ENCODE data around the gene SDC4.

Gene SDC4

GRCh38 chr20:45293041-45294002 lies 54.9 kb downstream of the SDC4 start:
- no peak for FAIRE-seq

- no peak for FAIRE-seq
These were observed 55.9 kb downstream of the SDC4 start for GRCh38 chr20:45292343-45292742.

DNA sequence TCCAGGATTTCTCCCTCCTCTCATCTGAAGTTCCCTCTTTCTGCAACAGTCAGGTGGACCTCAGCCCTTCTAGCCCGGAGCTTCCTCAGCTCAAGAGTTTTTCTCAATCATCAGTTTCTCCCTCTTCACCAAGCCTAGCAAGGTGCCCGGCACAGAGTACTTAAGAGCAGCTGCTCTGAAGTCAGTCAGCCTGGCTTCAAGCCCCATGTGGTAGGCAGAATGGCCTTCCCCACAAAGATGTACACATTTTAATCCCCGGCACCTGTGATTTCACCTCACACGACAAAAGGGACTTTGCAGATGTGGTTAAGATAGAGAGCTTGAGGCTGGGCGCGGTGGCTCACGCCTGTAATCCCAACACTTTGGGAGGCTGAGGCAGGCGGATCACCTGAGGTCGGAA lies 56.7 kb downstream of the SDC4 start:
- no peak for FAIRE-seq

- no peak for FAIRE-seq
These were observed 57.4 kb downstream of the SDC4 start for GRCh38 chr20:45290677-45291355.

GRCh38 chr20:45289942-45290676 lies 58.1 kb downstream of the SDC4 start:
- FAIRE-seq, result no peak

DNA sequence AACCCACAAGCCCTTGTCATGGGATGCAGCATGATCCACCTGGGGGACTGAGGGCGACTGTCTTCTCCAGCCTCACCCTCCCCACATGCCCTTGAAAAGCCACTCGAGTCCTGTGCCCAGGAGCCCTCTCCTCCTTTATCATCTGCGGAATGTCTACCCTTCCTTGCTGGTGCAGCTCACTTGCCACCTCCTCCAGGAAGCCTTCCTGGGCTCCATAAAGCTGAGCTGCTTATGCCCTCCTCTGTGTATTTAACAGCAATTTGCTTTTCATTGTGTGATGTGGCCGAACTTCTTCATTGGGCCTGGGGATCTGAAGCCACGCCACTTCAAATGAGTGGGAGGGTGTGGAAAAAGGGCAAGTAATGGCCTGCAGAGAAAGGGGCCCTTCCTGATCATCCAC lies 59.4 kb downstream of the SDC4 start:
- FAIRE-seq, result no peak

DNA sequence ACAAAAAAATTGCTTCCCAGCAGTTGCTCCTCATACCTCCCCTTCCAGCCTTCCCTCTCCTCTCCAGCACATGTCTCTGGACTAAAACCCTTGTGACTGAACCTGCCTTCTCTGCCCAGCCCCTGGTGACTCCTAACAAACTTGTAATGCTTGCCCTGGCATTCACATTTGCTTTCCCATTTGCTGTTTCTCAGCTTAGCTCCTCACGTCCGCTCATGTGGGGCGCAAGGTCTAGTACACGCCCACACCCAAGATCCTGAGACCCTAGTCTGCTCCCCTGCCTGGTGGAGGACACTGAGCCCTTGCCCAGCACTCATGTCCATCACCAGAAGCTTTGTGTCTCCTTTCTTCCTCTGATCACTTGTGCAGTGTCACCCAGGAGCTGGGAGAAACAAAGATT lies 59.8 kb downstream of the SDC4 start:
- no peak for FAIRE-seq

GRCh38 chr20:45283551-45284057 lies 64.6 kb downstream of the SDC4 start:
- no peak for FAIRE-seq

DNA sequence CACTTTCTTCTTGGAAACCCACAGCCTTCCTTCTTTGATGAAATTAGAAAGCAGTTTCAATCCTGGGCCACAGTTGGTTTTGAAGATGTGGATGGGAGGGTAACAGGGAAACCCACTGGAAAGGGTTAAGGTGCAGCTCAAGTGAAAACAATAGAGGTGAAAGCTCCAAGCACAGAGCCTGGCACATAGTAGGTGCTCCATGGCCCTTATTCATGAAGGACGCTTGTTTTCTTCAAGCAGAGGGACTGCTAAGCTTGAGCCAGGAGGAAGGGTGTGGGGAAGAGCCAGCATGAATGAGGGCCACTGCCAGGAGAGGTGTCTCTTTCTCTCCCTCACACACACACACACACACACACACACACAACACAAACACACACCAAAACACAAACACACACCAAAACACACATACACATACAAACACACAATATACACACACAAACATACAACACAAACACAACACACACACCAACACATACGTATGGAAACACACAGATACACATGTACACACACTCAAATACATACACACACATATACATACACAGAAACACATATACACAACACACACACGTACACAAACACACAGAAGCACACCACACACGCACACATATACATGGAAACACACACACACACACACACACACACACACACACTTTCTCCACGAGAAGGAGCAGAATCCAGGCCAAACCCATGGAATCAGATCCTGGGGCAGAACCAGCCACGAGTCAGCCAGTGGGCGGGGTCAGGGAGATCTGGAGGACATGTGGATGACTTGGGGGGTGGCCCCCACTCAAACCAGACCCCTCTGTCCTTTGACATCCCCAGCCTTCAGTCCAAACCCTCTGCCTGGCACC lies 65.3 kb downstream of the SDC4 start:
- FAIRE-seq, result no peak

- FAIRE-seq, result no peak
These were observed 68.2 kb downstream of the SDC4 start for GRCh38 chr20:45279992-45280391.

- FAIRE-seq, result no peak
These were observed 72.9 kb downstream of the SDC4 start for GRCh38 chr20:45275338-45275737.
